Islet of Langerhans (tissue), 1 donor: Measurements from ENCODE around the gene SOCS4.
"Not testable (repeated sequence)": the region's sequence is repeated elsewhere in the genome, so short reads cannot be mapped to it uniquely, and the experiment has no call there.

Source experiments
- FAIRE-seq: peaks from one replicate; lab custom pipeline; 2011; peaks lifted over from hg19 to GRCh38; lab: Jason Lieb, UNC

SOCS4 gene

DNA sequence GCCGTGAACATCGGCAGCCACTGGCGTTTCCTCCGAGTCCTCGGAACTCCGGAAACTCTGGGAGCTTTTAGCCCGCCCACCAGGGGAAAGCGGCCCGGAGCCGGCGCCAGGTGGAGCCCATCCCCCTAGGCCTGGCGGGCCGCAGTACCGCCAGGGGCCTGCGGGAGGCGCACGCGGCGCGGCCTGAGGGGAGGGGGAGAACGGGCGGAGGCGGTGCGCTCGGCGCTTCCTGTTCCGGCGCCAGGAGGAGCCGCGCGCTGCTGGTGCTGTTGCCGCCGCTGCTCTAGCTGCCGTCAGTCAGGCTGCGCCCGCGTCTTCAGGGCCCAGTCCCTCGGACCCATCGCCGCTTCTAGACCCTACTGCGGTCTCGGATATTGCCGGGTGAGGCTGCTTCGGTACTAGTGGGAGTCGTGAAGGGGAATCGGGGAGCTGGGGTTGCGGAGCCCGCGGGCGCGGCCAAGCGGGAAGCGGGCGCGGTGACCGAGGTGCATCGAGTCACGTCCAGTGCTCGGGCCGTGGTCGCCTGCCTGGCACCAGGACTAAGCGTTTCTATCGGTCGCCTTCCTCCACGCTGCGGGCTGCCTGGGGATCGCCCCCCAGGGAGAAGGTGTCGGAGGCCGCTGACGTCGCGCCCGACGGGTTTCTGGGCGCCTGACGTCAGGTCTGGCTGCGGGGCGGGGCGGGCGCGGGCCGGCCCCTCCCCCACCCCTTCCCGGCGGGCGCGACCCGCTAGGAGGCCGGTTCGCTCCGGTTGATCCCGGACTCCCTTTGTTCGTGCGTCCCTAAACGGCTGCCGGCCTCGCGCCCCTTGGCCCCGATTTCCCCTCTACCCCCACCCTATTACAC is 24.6 kb downstream of the SOCS4 start, which contains the start of gene MAPK1IP1L:
Gene MAPK1IP1L (plus strand): TSS at position 225 of the 846 bp plus-strand sequence. CDS start 10,037 bp downstream, outside the sequence.
- no peak for FAIRE-seq

DNA sequence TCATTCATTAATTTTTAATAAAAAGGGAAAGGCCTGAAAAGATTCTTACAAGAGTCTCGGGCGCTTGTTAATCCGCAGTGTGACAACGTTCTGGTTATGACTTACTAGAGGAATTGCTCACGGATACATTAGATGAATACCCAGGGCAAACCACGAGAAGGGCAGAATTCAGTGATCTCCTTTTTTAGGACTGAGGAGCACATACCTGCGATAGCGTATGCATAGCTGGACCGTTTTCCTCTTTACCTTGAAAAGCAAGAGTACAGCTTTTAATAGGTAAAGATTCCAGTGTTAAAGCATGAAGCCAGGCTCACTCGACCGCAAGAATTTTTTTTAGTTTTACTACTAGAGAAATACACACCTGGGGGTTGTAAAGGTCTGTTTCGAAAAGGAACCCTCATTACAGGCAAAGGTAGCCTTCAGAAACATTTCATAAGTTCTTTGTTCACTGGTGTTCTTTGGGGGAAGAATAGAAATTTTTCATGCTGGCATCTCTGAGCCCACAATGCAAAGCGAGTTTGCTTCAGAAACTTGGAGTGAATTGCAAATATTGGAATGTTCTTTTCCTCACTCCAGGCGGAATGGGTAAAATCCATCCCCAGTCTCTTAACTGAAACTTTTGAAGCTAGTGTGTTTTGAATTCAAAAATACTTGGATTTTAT is 25.4 kb downstream of the SOCS4 start:
- FAIRE-seq, result no peak

DNA sequence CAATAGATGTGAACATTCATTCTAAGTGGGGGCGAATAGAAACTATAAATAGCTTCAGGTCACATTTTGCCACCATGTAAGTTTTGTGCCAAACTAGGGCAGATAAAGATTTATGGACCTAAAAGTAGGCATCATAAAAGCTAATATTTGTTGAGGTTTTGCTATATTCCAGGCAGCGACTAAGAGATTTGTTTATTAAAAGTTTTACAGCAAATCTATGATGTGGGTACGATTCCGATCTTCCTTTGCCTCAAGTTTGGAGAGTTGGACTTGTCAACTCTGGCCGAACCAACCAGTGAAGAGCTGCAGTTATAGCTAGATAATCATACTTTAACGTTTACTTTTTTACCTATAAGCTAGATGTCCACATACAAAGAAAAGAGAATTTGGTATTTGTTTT is 26.0 kb downstream of the SOCS4 start:
- no peak for FAIRE-seq

DNA sequence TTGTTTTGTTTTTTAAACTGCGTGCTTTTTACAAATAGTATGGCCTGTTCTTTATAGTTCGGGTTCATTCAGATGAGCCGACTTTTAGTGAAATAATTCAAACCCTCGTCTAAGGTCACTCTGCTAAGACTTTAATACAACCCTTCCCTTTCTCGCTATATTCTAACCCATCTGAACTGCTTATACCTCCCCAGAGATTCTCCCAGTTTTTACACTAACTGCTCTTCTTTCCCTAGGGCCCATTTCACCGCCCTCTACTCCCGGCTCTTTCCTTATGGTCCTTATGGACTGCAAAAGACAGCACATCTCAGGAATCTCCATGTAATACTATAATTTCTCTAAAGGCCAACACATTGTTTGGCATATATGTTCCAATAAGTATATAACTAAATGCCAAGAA is 26.5 kb downstream of the SOCS4 start:
- no peak for FAIRE-seq

DNA sequence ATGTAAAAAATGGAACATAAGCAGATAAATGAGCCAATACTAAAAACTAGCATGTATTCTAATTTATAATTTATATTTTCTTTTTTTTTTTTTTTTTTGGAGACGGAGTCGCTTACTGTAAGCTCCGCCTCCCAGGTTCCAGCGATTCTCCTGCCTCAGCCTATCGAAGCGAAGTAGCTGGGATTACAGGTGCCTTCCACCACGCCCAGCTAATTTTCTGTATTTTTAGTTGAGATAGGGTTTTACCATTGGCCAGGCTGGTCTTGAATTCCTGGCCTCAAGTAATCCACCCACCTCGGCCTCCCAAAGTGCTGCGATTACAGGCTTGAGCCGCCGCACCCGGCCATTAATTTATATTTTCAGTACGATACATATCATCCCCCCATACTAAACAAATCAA is 27.1 kb downstream of the SOCS4 start:
- no peak for FAIRE-seq

DNA sequence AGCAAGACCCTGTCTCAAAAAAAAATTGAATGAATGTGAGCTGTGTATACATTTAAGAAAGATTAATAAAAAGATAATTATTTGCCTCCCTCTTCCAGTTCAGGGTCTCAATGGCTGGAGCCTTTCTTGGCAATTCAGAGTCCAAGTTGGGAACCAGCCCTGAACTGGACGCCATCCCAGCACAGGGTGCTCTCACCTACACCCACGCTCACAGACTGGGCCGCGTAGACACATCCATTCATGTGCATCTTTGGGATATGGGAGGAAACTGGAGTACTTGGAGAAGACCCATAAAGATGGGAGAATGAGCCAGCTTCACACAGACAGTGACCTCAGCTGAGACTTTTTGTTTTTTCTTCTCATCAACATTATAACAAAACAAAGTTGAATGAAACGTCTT is 30.9 kb downstream of the SOCS4 start:
- FAIRE-seq, result no peak

DNA sequence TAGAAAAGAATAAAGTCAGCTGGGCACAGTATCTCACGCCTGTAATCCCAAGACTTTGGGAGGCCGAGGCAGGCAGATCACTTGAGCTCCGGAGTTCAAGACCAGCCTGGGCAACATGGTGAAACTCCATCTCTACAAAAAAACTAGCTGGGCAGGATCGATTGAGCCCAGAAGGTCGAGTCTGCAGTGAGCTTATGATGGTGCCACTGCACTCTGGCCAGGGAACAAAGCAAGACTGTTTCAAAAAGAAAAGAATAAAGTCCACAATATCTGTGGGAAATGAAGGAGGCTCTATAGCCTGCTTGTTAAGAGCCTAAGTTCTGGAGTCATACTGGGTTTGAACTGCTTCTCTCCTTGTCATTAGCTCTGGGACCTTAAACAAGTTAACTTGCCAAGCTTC is 32.3 kb downstream of the SOCS4 start:
- FAIRE-seq, result no peak

DNA sequence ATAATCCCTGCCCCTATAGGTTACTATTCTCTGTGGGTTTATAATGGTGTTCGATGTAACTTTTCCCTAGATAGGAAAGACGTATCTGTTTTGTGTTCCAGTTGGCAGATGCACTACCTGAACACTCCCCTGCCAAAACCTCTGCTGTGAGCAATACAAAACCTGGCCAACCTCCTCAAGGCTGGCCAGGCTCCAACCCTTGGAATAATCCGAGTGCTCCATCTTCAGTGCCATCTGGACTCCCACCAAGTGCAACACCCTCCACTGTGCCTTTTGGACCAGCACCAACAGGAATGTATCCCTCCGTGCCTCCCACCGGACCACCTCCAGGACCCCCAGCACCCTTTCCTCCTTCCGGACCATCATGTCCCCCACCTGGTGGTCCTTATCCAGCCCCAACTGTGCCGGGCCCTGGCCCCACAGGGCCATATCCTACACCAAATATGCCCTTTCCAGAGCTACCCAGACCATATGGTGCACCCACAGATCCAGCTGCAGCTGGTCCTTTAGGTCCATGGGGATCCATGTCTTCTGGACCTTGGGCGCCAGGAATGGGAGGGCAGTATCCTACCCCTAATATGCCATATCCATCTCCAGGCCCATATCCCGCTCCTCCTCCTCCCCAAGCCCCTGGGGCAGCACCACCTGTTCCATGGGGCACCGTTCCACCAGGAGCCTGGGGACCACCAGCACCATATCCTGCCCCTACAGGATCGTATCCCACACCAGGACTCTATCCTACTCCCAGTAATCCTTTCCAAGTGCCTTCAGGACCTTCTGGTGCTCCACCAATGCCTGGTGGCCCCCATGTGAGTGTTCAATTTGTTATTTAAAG is 35.7 kb downstream of the SOCS4 start:
- FAIRE-seq, result no peak

DNA sequence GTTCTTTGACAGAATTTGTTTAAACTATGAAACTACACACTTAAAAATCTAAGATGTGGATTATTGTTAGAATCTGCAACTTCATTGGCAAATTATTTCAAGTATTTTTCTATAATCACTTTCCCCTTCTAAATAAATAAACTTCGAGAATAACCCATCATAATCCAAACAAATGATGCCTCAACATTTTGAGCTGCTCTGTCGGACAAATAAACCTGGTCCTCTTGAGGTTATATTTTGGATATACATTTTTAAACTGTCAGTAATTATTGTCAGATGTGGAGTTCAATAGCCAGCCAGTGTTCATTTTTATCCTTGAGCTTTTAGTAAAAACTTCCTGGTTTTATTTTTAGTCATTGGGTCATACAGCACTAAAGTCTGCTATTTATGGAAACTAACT is 37.9 kb downstream of the SOCS4 start:
- not testable (repeated sequence) for FAIRE-seq

DNA sequence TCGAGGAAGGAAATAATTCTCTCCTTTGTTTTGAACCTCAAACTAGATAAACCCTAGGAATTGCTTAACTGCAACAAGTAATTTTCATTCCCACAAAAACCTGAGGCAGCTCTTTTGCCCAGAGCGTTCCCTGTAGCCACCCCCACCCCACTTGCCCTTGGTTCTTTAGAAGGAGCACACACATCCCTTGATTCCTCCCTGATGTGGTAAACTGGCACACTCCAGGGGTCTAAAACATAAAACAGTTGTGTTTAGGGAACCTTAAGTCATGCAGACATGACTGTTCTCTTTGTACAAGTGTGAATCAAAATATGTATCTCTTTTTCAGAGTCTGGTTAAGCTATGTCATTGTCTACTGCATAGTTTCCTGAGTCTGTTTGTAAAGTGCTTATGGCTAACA is 38.4 kb downstream of the SOCS4 start:
- no peak for FAIRE-seq

DNA sequence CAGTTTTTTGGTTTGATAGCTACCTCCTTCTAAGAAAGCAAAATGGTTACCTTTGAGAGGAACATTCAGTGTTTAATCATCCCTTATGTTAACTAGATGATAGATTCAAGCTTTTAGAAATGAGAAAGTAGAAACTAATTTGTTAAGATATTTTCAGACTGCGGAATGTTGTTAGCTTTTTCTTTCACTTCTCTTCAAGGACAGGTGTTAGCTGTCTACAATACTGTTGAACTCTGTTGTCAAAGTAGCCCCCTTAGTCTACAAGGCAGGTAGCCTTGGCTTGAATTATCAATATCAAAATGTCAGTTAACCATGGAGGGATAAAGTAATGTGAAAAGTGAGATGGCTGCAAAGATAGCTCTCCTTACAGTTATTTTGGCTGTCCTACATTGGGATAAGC is 39.2 kb downstream of the SOCS4 start:
- no peak for FAIRE-seq

DNA sequence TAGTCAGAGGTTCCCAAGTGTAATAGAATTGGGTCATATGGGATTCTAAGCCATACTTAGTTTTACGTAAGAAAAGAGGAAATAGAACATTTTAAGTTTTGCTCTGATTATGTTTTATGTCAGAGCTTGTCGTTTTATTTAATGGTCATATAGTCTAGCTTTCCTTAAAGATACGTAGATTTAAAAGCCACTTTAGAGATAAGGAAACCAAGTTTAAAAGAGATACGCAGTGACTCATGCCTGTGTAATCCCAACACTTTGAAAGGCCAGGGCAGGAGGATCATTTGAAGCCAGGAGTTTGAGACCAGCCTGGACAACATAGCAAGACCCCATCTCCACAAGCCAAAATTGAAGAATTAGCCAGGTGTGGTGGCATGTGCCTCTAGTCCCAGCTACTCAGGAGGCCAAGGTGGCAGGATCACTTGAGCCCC is 44.0 kb downstream of the SOCS4 start:
- no peak for FAIRE-seq

DNA sequence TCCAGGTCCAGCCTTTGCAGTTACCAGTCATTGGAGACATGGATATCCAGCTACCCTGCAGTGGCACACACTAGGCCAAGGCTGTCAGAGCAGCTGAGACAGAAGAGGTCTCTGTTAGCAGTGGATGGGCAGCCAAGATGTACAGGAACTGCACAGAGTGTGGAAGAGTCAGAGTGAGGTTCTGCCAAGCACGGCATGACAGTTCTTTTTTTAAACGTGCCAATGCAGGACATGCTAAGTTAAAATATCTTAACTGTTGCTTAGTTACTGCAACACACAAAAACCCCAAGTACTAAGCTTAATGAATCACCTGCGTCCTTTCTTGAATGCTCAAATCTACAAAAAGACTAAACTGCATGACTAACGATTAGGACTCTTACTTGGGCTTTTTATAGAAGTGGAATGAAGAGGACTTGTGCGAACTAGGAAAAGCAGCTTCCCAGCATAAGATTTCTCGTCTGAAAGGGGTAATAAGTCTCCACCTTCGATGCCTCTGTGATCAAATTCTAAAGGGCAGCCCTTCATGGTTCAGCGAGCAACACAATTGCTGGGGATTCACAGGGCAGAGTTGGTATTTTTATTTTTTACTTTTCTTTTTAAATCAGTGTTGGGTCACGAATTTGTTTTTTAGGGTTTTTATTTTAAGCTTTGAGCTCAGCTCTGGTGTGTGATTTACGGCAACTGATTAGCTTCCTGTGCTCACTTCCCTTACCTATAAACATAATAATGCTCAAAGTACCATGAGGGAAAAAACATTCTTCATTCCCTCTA is 45.0 kb downstream of the SOCS4 start:
- FAIRE-seq, result no peak

DNA sequence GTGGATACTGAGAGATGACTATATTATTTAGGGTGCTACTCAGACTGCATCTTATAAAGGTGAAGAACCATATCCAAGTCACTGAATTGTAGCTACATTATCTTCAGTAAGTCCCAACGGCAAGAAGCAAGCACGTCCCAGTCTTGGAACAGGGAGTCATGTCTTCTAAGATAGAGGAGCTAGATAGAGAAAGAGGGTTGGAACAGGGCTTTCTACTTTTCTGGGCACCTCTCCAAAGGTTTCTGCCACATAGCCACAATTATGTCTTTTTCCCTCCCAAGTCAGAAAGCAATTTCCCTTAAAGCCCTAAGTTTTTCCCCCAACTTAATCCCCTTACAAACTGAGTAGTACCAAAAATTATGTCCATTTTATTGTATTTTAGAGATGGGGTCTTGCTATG is 46.8 kb downstream of the SOCS4 start:
- FAIRE-seq, result no peak

DNA sequence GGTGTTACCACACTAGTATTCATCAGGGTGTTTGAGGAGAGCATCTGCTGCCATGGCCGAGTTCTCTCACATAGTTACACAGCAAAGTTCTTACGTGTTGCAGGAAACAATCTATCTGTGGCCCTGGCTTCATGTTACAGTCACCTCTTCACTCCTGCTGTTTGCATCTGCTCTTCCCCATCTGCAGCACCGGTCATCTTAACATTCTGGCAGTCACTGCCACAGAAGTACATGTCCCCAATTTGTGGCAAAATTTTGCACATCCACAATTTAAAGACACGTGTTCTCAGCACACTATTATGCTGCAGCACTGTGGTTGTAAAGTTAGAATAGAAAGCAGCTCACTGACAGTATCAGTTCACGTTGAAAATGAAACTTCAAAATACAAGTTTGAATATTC is 47.6 kb downstream of the SOCS4 start:
- no peak for FAIRE-seq

DNA sequence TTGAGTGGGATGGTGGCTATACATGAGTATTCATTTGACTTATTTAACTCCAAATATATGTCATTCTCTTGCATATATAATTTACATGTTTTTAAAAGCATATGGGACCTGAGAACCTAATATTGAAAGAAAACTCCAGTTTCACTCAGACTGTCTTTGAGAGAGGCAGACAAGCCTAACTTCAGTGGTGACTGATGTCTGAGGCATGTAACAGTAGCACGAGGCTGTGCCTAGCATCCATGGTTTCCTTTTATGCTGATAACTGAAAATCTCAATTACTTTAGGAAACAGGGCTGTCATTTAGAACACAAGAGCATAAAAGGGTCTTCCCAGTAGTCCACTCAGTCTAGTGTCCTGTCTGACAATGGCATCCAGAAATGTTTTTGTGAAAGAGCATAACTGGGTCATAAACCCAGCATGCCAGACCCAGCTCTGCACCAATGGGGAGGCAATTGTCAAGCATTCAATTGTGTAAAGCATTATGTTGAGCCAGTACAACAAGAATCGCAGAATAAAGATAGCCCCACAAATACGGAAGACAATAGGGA is 48.7 kb downstream of the SOCS4 start:
- FAIRE-seq, result no peak

DNA sequence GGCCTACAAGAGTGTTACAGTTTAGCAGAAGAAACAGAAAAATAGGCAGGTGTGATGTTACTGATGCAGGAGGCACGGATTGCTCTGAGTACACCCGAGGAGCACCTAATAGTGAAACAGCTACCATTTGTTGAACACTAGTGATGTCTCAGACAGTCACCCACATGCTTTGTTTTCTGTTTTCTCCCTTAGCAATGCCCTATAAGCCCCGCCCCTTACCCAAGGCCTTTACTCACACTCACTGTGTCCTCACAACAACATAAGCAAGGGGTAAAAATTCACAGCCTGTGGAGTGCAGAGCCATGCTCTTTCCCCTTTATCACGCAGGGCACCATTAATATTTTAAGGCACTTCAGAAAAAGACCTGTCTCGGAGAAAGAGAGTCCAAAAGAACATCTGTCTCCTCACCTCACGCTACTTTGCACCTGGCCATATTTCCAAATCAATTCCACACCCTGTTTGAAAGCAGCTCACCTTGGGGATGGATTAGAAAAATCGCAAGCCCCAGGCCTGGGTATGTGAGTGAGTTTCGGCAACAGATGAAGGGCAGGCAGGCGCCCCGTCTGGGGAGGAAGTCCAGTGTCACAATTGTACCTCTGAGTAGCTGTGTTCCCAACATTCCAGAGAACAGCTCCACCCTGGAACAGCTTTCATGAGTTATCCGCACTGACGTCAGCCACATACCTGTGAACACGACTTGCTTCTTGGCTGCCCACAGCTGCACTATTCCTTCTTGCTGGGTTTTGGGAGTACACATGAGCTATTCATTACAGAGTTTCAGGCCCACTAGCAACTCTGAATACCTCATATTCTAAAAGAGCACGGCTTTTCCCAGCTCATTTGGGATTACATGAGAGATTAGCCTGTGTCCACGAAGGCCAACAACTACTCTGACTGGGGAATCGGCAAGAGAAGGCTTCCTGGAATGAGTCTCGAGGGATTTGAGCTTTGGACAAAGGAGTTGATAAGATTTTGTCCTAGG is 50.4 kb downstream of the SOCS4 start:
- no peak for FAIRE-seq

DNA sequence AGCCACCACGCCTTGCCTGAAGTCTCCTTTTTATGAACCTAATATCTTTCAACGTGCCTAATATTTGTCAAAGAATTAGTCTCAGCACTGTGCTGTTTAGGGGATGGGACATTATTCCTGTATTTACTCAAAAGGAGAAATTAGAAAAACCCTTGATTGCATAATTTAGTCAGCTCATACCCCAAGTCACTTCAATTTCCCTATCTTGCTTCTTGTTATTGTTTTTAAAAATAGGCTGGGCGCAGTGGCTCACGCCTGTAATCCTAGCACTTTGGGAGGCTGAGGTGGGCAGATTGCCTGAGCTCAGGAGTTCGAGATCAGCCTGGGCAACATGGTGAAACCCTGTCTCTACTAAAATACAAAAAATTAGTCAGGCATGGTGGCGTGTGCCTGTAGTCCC is 52.9 kb downstream of the SOCS4 start:
- not testable (repeated sequence) for FAIRE-seq

DNA sequence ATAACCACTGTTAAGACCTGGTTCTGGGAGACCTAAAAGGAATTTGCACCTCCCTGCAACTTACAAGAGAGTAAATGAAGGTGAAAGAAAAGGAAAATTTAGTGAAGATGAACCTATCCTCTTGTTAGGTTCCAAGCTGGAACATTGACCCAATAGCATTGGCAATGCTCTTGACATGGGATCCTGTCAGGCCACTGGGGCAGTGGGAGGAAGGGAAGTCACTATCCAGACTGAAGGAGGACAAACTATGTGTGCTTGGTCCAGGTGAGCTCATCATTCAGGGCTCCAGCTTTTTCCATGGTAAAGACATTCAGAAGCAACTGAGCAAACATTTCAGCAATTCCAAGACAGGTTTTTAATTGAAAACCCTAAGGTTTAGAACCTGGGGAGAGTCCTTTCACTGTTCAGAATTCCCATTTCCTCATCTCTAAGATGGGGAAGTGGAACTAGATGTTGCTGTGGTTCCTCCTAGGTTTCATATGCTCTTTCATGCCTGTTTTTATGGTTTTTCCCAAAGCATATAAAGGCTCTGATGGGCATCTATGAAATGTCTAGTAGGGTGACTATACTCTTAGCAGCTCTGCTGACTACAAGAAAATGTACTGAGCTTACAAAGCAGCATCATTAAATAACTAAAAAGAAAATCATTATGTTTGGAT is 57.5 kb downstream of the SOCS4 start:
- FAIRE-seq, result no peak

DNA sequence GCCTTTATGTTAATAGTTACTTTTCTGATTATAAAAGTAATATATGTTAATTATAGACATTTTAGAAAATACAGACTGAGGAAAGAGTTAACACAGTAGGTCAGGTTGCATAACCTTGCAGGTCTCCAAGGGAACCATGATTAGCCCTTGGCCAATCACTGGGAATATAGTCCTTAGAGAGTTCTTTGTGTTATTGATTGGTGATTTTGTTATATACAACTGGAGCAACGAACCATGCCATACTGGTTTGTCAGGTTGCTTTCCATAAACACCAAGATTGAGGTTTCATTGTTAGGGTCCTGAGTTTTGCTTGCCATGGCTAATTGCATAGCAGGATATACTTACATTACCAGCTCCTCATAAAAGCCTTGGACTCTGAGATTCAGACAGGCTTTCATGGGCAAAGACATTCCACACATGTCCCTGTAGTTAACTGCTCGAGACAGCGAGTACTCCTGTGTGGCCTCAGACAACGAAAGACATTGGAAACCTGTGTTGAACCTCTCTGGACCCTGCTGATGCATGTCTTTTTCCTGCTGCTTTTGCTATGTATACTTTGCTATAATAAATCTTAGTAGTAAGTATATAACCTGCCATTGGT is 58.1 kb downstream of the SOCS4 start:
- no peak for FAIRE-seq
